Thoracic aorta (tissue), 2 donors: ENCODE results near the gene DOCK4. TPM values are rescaled to one million over a fixed set of nuclear protein-coding genes. Genes with fewer than 3 reads are reported as not detected.

Experiments used
- ATAC-seq: fragments of 150-250 bp; one replicate; pipeline ENCODE4 v1.8.0; 2017; ENCODE audit warnings: low read depth; ENCODE audit not compliant: insufficient number of reproducible peaks, low FRiP score
- DNase-seq: peaks from one replicate; pipeline ENCODE4 v3.0.0-alpha.2; 2020; ENCODE audit warnings: low spot score
- H3K27ac ChIP-seq, 2 donors: fragments of 200-600 bp; sonication (generic); 1 replicate in 1 of 2; 2 replicates in 1 of 2; pipeline ENCODE4 v1.5.1; 2016; ENCODE audit warnings: mild to moderate bottlenecking in 2 of 2, moderate library complexity in 2 of 2
- H3K27me3 ChIP-seq: fragments of 200-600 bp; sonication (generic); replicated peaks from 2 replicates; pipeline ENCODE4 v1.6.0; 2016; ENCODE audit warnings: mild to moderate bottlenecking; ENCODE audit not compliant: insufficient read depth
- H3K36me3 ChIP-seq: fragments of 200-600 bp; sonication (generic); one replicate; pipeline ENCODE4 v1.5.1; 2016
- H3K4me1 ChIP-seq, 2 donors: fragments of 200-600 bp; sonication (generic); 1 replicate in 1 of 2; 2 replicates in 1 of 2; pipeline versions ENCODE4 v1.5.1 to v1.6.0; 2016; ENCODE audit warnings: low read depth in 2 of 2, mild to moderate bottlenecking in 1 of 2; ENCODE audit not compliant: control insufficient read depth in 1 of 2
- H3K4me3 ChIP-seq: fragments of 200-600 bp; sonication (generic); 2 replicates; pipeline ENCODE4 v1.5.1; 2016; ENCODE audit warnings: mild to moderate bottlenecking
- H3K9me3 ChIP-seq: fragments of 200-600 bp; sonication (generic); 2 replicates; pipeline ENCODE4 v1.5.1; 2016
- CTCF ChIP-seq: fragments of 200-600 bp; sonication (generic); IDR thresholded peaks from one replicate; pipeline ENCODE4 v1.5.1; 2019; ENCODE audit warnings: antibody characterized with exemption
- total RNA-seq, 2 donors: library from RNA; depleted of rRNA; stranded (reverse); fragments of >200 nt; gene quantifications; one replicate each; pipeline versions ENCODE4 v1.1.0 to v1.2.3, GENCODE V29; 2016

Gene DOCK4
- total RNA-seq, 2 donors from 2014 or later = 22.3 to 71.5 TPM

GRCh38 chr7:111678986-111679385 lies 527.2 kb downstream of the DOCK4 start:
- no peaks in the 10 kb centered on the region for H3K4me1 ChIP-seq
- no peak overlapping the region for H3K4me3 ChIP-seq
- no peaks in the 10 kb centered on the region for H3K9me3 ChIP-seq
- TF ChIP-seq CTCF = no peak
- no peak for ATAC-seq
- no peaks in the 10 kb centered on the region for H3K27me3 ChIP-seq
- no peak overlapping the region for H3K27ac ChIP-seq
- H3K36me3 ChIP-seq = no peaks in the 10 kb centered on the region
- DNase-seq = no peak

GRCh38 chr7:111678281-111678680 lies 527.9 kb downstream of the DOCK4 start:
- ATAC-seq = no peak

GRCh38 chr7:111677848-111678247 lies 528.4 kb downstream of the DOCK4 start:
- H3K36me3 ChIP-seq = no peaks in the 10 kb centered on the region
- no peaks in the 10 kb centered on the region for H3K4me1 ChIP-seq
- no peak for TF ChIP-seq CTCF
- no peaks in the 10 kb centered on the region for H3K27me3 ChIP-seq
- DNase-seq (no peak), ATAC-seq (no peak)
- H3K27ac ChIP-seq = no peak overlapping the region
- no peaks in the 10 kb centered on the region for H3K9me3 ChIP-seq
- H3K4me3 ChIP-seq = no peak overlapping the region

More at GRCh38 chr7:111678281-111678680, 527.9 kb downstream of the DOCK4 start:
- Histone ChIP-seq H3K27ac (no peak overlapping the region), H3K27me3 (no peaks in the 10 kb centered on the region), H3K36me3 (no peaks in the 10 kb centered on the region), H3K4me3 (no peak overlapping the region), H3K9me3 (no peaks in the 10 kb centered on the region), H3K4me1 (no peaks in the 10 kb centered on the region)
- no peak for TF ChIP-seq CTCF
- no peak for DNase-seq

- no peaks in the 10 kb centered on the region for H3K27me3 ChIP-seq
- no peak overlapping the region for H3K27ac ChIP-seq
- no peaks in the 10 kb centered on the region for H3K9me3 ChIP-seq
- no peak for TF ChIP-seq CTCF
- H3K36me3 ChIP-seq = no peaks in the 10 kb centered on the region
- H3K4me3 ChIP-seq = no peak overlapping the region
- H3K4me1 ChIP-seq = no peaks in the 10 kb centered on the region
- DNase-seq = no peak
- no peak for ATAC-seq
These were observed 529.4 kb downstream of the DOCK4 start for GRCh38 chr7:111676811-111677210.

Other genes starting within 250 kb of the DOCK4 start
- 10 to 100 TPM; 27.9 to 41.5 TPM for gene ZNF277, start 296 bp upstream of the DOCK4 start, total RNA-seq
- 10 to 100 TPM; 67.0 to 99.6 TPM for gene IFRD1, start 244.1 kb upstream of the DOCK4 start, total RNA-seq